Stimulated activated CD8-positive, alpha-beta memory T cell treated with anti-CD3 and anti-CD28 coated beads, Interleukin-15, amount 100 ng/mL, for 1 hour (primary cell): ENCODE results near the gene SLC9A9.

Experiments
- DNase-seq: peaks from one replicate; pipeline ENCODE4 v3.0.0-alpha.2; 2020; ENCODE audit warnings: low read depth

The SLC9A9 gene

GRCh38 chr3:143503325-143503885, 344.9 kb downstream of the SLC9A9 start:
- no peak for DNase-seq

- DNase-seq, result no peak
These were observed 346.2 kb downstream of the SLC9A9 start for GRCh38 chr3:143502081-143502480.

GRCh38 chr3:143497382-143497781, 350.9 kb downstream of the SLC9A9 start:
- no peak for DNase-seq

GRCh38 chr3:143496191-143496590, 352.1 kb downstream of the SLC9A9 start:
- no peak for DNase-seq

- no peak for DNase-seq
These were observed 352.7 kb downstream of the SLC9A9 start for GRCh38 chr3:143495527-143495926.

- DNase-seq, result no peak
These were observed 361.7 kb downstream of the SLC9A9 start for GRCh38 chr3:143486611-143487010.

GRCh38 chr3:143484846-143485512, 363.3 kb downstream of the SLC9A9 start:
- no peak for DNase-seq

GRCh38 chr3:143483214-143483613, 365.1 kb downstream of the SLC9A9 start:
- no peak for DNase-seq

- no peak for DNase-seq
These were observed 365.9 kb downstream of the SLC9A9 start for GRCh38 chr3:143482106-143483088.

- DNase-seq, result no peak
These were observed 367.9 kb downstream of the SLC9A9 start for GRCh38 chr3:143480344-143480743.

- DNase-seq, result no peak
These were observed 368.5 kb downstream of the SLC9A9 start for GRCh38 chr3:143479727-143480126.

GRCh38 chr3:143478115-143478693, 370.1 kb downstream of the SLC9A9 start:
- no peak for DNase-seq

GRCh38 chr3:143476965-143477640, 371.2 kb downstream of the SLC9A9 start:
- no peak for DNase-seq

- DNase-seq, result no peak
These were observed 372.3 kb downstream of the SLC9A9 start for GRCh38 chr3:143475981-143476380.

GRCh38 chr3:143472731-143473523, 375.3 kb downstream of the SLC9A9 start:
- DNase-seq, result no peak

GRCh38 chr3:143471705-143472104, 376.6 kb downstream of the SLC9A9 start:
- DNase-seq, result no peak

GRCh38 chr3:143469159-143469558, 379.1 kb downstream of the SLC9A9 start:
- no peak for DNase-seq

- no peak for DNase-seq
These were observed 382.6 kb downstream of the SLC9A9 start for GRCh38 chr3:143465666-143466065.

GRCh38 chr3:143464850-143465249, 383.4 kb downstream of the SLC9A9 start:
- no peak for DNase-seq

- DNase-seq, result no peak
These were observed 392.8 kb downstream of the SLC9A9 start for GRCh38 chr3:143455480-143455879.

- no peak for DNase-seq
These were observed 397.6 kb downstream of the SLC9A9 start for GRCh38 chr3:143450632-143451031.
